ENCODE results near the gene CANX.
"Not testable (repeated sequence)": the region's sequence is repeated elsewhere in the genome, so short reads cannot be mapped to it uniquely, and the experiment has no call there.

Gene CANX, protein sequence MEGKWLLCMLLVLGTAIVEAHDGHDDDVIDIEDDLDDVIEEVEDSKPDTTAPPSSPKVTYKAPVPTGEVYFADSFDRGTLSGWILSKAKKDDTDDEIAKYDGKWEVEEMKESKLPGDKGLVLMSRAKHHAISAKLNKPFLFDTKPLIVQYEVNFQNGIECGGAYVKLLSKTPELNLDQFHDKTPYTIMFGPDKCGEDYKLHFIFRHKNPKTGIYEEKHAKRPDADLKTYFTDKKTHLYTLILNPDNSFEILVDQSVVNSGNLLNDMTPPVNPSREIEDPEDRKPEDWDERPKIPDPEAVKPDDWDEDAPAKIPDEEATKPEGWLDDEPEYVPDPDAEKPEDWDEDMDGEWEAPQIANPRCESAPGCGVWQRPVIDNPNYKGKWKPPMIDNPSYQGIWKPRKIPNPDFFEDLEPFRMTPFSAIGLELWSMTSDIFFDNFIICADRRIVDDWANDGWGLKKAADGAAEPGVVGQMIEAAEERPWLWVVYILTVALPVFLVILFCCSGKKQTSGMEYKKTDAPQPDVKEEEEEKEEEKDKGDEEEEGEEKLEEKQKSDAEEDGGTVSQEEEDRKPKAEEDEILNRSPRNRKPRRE

DNA sequence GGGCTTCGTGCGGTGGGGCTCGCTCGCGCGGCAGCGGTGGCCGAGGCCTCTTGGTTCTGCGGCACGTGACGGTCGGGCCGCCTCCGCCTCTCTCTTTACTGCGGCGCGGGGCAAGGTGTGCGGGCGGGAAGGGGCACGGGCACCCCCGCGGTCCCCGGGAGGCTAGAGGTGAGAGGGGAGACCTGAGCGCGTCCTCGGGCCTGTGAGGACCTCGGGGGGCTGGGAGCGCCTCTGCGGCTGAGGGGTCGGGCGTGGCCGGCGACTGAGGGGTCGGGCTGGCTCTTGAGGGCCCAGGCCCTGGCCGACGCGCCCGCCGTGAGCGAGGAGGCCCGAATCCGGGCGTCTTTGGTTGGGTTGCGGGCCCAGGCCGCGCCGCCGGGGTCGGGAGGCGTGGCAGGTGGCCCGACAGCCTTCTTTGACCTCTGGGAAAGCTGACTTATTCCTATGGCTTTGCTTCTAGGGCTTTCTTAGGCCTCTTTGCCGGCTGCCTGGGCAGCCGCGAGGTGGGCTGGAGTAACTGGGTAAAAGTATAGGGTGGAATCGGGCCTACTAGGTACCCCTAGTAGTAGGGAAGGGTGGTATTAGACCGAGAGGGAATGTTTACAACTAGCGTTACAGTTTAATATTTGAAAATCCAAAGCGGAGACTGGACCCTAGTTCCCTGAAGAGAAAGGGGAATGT, at the start of gene CANX:
Gene CANX (plus strand): TSS at position 33 of the 681 bp plus-strand sequence. CDS start 6,715 bp downstream, outside the sequence.
- no peak for DNase-seq (ENCODE audit: low read depth in 2 of 2)

DNA sequence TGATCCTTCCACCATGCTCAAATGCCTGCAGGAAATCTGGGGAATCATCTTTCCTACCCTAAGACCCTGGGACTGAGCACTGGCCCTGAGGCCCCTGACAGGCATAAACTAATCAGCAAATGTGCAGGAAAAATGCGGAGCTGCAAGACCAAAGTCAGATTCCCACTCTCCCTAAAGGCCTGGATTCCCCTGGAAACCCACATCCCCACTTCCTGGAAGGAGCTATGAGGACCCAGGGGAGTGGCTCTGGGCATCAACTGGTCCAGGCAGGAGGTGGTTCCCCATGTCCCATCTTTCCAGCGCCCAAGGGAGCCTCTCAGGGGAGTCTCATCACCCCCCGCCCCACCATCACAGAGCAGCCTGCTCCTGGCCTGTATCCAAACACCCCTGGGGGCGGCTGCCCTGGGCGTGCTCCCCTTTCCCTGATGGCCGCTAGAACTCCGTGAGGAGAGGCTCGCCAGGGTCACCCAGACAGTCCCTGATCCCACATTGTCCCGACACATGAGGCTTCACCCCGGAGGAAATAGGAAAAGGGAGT, 49.5 kb upstream of the CANX start:
- DNase-seq (ENCODE audit: low read depth in 2 of 2): not testable (repeated sequence)

DNA sequence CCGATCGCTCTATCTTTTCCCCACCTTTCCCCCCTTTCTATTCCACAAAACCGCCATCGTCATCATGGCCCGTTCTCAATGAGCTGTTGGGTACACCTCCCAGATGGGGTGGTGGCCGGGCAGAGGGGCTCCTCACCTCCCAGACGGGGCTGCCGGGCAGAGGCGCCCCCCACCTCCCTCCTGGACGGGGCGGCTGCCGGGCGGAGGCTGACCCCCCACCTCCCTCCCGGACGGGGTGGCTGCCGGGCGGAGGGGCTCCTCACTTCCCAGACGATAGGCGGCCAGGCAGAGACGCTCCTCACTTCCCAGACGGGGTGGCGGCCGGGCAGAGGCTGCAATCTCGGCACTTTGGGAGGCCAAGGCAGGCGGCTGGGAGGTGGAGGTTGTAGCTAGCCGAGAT, 48.5 kb upstream of the CANX start:
- DNase-seq (ENCODE audit: low read depth in 2 of 2): not testable (repeated sequence)

DNA sequence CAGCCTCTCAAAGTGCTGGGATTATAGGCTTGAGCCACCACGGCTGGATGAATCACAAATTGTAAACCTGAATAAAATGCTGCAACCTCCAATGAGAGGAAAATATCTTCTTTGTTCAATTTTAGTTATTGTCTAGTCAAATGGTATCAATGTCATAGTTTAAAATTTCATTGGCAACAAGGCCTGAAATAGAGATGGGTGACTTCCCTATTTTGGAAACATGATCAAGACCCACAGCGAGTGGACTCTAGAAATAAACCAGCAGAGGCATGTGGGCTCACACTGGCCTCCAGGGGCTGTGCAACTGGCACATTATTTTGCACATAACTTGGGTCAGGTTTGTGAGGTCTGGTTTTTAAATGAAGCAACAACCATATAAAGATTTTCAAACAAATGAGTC, 45.6 kb upstream of the CANX start:
- not testable (repeated sequence) for DNase-seq (ENCODE audit: low read depth in 2 of 2)

DNA sequence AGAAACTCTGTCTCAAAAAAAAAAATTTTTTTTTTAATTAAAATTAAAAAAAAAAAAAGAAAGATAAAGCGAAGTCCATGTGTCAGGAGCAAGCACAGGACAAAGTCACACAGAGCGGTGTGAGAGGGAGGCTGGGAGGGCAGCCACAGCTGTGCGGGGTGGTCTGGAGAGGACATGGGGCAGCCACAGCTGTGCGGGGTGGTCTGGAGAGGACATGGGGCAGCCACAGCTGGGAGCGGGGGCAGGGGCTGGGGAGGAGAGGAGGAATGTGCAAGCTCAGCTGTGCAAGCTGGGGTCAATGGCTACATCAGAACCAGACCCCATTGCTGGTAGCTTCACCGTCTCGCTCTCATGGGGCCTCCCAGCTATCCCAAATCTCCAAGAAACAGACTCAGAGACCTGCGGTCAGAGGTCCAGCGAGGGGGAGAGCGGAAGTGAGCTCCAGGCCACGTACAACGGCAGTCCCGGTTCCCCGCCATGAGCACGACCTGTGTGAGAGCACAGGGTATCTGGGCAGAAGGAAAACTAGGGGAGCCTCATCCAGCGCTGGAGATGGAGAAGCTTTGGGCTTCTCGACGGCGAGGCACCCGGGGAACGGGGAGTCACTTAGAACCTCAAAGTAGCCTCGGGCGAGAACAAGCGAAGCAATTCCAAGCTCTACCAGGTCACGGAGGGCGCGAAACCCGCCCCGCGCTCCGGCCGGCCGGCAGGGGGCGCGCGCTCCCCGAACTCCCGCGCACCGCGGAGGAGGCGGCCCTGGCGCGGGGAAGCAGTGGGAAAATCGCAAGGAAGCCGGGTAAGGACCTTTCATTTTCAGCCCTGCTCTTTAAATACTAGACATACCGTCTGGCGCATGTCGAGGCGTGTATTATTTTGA, 41.2 kb upstream of the CANX start:
- not testable (repeated sequence) for DNase-seq (ENCODE audit: low read depth in 2 of 2)

DNA sequence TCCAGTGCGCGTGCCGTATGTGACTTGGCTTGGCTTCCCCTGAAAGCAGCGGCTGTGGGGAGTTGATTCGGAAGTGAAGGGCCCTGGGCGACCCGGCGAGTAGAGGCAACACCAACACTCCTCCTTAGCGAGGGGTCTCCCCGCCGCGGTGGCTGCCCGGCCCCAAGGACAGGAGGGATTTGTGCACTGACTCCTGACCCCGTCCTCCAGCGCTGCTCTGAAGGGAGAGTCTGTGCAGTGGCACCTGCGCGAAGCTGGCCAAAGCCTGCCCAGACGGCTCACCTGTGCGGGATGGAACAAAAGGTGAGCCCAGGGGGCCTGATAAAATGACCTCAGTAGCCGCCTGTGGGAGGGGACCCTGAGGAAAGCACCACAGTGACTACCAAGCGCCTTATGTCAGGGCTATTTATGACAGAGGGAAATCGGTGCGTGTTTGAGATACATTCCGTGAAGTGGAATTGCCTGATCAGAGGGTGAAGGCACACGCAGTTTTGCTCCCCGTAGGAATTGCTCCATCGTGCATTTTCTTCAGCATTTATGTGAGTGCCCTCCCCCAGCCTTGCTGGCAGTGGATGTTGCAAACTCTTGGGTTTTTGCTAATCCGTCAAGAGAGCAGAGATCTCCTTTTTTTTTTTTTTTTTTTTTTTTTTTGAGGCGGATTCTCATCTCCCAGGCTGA, 40.4 kb upstream of the CANX start:
- not testable (repeated sequence) for DNase-seq (ENCODE audit: low read depth in 2 of 2)

DNA sequence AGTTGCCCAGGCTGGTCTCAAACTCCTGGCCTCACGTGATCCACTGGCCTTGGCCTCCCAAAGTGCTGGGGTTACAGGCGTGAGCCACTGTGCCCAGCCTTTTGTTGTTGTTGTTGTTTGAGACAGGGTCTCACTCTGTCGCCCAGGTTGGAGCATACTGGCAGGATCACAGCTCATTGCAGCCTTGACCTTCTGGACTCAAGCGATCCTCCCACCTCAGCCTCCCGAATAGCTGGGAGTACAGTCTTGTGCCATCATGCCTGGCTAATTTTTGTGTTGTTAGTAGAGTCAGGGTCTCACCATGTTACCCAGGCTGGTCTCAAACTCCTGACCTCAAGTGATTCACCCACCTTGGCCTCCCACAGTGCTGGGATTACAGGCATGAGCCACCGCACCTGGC, 37.1 kb upstream of the CANX start:
- not testable (repeated sequence) for DNase-seq (ENCODE audit: low read depth in 2 of 2)

DNA sequence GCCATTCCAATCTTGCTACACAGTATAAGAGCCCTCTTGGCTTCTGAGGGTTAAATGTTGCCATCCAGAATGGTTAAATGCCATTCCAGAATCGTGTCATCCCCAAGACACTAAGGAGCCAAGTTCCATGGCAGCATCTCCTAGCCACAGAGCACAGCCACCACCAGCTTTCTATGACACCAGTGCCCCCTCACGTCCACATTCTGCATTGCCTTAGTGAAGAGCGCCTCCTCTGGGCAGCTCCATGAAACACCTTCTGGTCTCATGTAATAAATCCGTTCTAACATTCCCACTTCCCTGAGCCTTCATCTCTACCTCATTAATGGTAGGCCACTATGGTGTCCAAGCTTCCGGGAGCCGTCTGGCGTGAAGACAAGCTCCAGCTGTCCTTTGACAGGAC, 30.4 kb upstream of the CANX start:
- no peak for DNase-seq (ENCODE audit: low read depth in 2 of 2)

DNA sequence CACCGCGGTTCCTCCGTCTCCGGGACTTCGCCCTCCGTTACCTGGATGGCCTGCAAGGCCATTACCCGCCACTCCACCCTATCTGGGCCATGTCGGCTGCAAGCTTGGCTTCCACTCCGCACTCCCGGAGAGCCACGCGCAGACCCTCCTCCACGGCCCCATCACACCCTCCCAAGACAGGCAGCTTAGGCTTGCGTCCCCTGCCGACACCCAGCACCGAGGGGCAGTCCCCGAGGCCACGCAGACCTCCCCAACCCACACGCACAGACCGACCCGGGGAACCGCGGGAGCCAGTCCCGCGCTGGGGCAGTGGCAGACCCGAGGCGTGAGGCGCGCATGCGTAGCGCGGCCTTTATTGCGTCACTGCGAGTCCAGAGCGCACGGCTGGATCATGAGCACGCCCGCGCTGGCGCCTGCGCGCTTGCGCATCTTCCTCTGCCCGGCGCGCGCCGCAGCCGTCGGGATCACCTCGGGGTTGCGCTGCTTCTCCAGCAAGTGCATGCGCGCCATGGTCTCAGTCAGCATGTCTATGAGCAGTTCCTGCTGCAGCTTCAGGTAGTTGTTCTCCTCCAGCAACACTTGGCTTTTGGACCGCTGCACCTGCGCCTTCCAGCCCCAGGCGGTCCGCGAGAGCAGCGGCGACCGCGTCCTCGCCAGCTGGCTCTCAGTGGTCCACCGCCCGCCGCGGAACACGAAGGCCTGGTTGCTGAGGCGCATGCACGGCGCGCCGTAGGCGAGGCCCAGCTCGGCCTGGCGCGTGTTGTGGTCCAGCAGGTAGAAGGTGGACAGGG, 20.3 kb upstream of the CANX start:
- peak; percentile 82 for DNase-seq (ENCODE audit: low read depth in 2 of 2)

DNA sequence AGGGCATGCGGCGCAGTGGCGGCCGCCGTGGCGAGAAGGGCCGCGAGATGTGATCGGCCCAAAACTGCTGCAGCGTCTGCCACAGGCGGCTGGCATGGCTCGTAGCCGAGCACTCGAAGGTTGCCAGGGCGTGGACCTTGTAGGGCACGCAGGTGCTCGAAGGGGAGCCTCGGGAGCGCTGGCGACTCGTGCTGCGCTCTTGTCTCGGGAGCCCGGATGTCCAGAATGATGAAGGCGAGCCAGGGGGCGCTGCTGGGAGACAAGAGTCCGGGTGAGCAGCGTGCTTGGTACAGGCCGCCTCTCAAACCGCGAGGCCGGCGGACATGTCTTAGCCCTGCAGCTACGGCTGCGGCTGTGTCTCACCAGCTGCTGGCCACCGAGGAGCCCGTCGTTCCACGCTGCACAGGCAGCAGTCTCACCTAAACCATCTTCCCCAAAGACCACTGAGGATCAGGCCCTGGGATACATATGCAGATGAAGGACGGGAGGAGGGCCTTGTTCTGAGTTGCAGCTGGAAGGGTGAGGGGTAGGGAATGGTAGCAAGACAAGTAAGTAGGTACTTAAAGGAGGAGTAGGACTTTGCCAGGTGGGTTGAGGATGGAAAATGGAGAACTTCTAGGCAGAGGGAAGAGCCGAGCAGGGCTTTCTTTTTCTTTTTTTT, 19.6 kb upstream of the CANX start:
- peak in 1 of 2 donors; percentile 44 for DNase-seq (ENCODE audit: low read depth in 2 of 2)

DNA sequence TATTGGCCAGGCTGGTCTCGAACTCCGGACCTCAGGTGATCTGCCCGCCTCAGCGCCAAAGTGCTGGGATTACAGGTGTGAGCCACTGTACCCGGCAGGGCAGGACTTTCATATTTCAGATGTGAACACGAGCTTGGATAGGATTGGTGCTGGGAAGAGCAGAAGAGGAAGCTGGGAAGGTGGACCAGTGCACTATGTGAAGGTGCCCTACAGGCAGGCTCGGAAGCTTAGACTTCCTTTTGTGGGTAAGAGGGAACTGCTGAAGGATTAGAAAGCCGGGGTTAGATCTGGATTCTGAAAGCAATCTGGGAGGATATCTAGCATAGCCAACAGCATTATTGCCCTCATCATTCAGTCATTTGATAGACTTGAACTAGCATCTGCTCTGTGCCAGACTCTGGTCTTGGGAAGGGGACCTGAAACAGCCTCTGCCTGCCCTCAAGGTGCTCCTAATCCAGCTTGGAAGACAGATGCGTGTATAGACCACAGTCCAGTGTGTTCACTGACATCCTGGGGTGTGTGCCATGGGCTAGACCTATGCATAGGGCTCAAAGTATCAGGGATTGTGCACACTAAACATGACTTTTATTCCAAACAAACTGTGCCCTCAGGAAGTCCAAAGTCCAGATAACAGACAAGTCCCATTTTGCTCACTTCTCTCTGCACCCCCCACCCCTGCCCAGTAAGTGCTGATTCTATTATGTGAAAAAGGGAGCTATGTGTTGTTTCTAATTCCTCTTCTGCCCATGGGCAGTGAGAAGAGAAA, 18.6 kb upstream of the CANX start:
- no peak for DNase-seq (ENCODE audit: low read depth in 2 of 2)

DNA sequence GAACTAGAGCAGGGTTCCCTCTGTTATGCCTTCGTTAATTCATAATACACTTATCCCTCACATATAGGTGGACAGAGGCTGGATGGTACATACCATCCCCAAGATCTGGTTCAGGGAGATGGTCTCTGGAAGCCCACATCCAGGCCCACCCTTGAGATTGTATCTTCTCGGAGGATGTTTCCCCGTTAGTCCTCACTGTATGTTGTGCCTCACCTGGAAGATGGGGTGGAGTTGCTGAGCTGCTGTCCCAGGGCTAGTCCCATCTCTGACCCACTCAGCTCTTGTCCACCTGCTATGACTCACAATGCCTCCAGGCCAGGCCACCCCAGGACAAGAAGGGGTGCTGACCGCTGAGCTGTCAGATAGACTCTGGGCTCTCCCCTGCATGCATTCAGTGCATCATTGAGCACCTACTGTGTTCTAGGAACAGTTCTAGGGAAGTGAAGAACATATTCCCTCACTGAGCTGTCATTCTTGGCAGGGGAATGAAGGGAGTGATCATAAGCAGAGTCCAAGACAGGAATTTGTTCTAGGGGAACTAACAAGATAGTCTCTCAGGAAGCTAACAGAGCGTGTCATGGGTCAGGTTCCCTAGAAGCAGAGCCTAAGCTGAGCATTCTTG, 17.9 kb upstream of the CANX start, which contains the start of gene CBY3:
Gene CBY3 (minus strand): TSS at position 255 of the 622 bp plus-strand sequence. CDS start 116 bp downstream, at position 139.
- no peak for DNase-seq (ENCODE audit: low read depth in 2 of 2)

DNA sequence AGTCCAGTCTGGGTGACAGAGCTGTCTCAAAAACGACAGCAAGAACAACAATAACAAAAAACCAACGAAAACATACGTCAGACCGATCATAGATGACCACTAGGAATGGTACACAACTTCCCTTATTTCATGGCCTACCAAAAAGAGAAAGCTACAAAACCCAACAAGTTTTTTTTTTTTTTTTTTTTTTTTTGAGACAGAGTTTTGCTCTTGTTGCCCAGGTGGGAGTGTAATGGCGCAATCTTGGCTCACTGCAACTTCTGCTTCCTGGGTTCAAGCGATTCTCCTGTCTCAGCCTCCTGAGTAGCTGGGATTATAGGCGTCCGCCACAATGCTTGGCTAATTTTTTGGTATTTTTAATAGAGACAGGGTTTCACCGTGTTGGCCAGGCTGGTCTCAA, 9.6 kb upstream of the CANX start:
- not testable (repeated sequence) for DNase-seq (ENCODE audit: low read depth in 2 of 2)

DNA sequence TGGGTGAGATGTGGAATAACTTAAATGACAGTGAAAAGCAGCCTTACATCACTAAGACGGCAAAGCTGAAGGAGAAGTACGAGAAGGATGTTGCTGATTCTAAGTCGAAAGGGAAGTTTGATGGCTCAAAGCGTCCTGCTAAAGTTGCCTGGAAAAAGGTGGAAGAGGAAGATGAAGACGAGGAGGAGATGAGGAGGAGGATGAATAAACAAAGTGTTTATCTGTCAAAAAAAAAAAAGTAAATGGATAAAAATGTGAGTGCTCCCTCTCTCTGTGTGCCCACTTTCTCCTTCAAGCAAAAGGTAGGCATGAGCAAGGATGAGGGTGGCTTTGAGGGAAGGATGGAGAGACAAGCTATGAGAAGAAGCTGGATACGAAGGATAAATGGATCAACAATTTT, 4.2 kb upstream of the CANX start:
- DNase-seq (ENCODE audit: low read depth in 2 of 2): no peak

DNA sequence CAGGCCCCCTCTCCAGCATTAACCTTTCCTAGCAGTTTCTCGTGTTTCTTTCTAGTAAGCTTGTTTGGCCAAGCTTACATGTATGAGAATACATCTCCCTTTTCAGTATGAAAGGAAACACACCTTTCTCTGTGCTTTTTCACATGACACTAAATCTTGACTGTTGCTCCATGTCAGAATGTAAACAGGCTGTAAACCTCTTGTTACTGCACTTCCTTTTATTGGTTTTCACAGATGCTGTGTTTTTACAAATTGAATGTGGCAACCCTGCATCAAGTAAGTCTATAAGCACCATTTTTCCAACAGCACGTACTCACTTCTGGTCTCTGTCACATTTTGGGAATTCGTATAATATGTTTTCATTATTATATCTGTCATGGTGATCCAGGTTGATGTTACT, 2.2 kb upstream of the CANX start:
- DNase-seq (ENCODE audit: low read depth in 2 of 2): no peak

DNA sequence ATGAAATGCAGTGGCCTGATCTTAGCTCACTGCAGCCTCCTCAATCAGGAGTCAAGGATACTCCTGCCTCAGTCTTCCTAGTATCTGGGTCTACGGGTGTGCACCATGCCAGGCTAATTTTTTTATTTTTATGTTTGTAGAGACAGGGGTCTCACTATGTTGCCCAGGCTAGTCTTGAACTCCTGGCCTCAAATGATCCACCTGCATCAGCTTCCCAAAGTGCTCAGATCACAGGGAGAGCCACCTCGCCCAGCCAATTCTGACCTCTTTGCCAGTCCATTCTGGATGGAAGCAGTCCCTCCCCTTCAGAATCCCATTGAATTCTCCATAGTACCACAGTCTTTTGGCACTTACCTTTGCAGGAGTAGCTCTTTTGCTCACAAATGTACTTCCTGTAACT, 1.7 kb upstream of the CANX start:
- no peak for DNase-seq (ENCODE audit: low read depth in 2 of 2)

DNA sequence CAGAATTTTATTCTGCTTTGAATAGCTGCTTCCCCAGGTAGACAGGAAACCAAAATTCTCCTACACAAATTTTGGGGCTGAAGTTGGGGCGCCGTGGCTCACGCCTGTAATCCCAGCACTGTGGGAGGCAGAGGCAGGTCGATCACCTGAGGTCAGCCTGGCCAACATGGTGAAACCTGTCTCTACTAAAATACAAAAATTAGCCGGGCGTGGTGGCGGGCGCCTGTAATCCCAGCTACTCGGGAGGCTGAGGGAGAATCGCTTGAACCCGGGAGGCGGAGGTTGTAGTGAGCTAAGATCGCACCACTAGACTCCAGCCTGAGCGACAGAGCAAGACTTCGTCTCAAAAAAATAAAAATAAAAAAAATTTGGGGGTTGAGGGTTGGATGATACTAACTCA, 1.2 kb upstream of the CANX start:
- DNase-seq (ENCODE audit: low read depth in 2 of 2): not testable (repeated sequence)
